GM12873 (cell line): ENCODE data around the gene CYP27C1.

Experiments used
- CTCF ChIP-seq: IDR thresholded peaks from 2 replicates; pipeline ENCODE4 v1.5.1; 2012; ENCODE audit warnings: low read depth, mild to moderate bottlenecking, moderate library complexity, low read length, control low read depth; ENCODE audit not compliant: insufficient read depth; ENCODE audit errors: missing control alignments

CYP27C1 gene

DNA sequence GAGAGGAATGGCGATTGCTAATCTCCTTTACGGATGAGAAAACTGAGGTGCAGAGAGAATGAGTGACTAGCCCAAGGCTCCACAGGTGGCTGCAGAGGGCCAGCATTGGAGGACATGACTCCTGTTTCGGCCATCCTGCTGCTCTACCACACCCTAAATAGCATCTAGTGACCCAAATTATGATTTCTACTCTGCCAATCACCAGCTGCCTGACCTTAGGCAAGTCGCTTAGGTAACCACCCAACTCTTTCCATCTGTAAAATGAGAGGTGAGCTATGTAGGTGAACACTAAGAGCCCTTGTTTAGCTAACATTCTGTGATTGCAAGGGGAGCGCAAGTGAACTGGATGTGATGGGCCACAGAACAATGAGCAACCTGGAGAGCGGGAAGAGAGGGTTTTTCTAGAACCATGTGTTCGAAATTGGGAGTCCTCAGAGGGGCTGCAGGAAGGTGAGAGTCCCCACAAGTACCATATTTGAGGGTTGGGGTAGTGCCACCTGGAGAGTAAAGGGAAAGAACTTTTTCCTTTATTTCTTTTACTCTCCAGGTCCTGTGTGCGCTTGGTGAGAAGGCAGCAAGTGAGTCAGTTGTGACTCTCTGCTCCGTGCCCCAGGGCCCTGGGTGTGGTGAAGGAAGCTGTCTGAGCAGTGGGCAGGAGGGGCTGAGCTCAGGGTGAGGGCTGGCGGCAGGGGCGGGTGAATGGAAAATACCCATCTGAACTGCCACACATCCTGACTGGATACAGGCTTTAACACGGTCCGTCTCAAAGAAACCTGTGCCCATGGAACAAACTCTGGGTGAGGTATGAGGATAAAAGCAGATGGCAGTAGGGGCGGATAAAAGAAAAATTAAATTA is 2.4 kb downstream of the CYP27C1 start:
- TF ChIP-seq CTCF, result no peak

DNA sequence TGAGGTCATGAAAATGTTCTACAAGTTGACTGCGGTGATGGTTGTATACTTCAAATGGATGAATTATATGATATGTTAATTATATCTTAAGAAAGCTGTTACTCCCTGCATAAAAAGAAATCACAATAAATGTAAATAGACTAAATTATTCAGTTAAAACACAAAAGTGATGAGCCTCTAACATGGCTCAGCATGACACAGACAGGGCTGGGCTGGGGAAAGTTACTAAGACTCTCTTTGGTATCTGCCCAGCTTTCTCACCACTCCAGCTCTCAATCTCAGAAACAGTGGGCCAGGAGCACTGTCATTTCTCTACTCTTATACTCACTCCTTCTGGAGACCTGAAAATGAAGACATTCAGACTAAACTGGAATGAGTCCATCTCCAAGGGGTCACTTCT is 3.5 kb downstream of the CYP27C1 start:
- TF ChIP-seq CTCF, result no peak

- TF ChIP-seq CTCF, result no peak
These were observed 4.0 kb downstream of the CYP27C1 start for GRCh38 chr2:127216095-127216494.

DNA sequence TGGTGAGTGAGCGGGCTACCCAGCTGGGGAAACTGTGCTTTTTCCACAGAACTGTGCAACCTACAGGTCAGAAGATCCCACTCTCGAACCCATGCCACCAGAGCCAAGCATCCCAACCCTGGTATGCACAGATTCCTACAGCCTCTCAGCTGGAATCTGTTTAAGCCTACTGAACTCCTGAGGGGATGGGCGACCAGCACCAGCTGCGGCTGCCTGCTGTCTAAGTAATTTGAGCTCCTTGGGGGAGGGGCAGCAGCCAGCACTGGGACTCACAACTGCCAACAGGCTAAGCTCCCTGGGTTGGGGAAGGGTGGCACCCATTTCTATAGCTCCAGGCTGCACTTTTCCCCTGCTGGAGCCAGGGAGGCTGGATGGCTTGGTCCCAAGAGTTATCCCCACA is 11.8 kb downstream of the CYP27C1 start:
- no peak for TF ChIP-seq CTCF

- TF ChIP-seq CTCF, result no peak
These were observed 14.6 kb downstream of the CYP27C1 start for GRCh38 chr2:127205218-127206125.

DNA sequence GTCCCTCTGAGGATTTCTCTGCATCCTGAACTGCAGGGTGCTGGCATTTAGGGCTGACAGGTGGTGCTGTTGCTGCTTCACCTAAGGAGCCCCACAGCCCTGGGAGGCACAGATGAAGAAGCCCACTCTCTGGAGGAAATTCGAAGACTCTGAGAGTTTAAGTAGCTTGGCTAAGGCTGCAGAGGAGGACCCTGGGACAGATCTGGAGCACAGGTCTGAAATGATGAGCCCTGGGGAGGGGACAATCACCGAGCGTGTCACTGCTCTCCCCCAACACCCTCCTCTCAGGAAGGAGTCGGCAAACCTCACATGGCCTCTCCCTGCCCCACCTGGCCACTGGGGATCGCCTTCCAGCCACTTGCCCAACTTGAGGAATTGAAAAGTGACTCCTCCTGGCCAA is 18.6 kb downstream of the CYP27C1 start:
- TF ChIP-seq CTCF, result no peak

GRCh38 chr2:127200962-127201361 is 19.1 kb downstream of the CYP27C1 start:
- no peak for TF ChIP-seq CTCF
